HCT116 (cell line): ENCODE data around the gene NGEF.

Source experiments
- EZH2 ChIP-seq: fragments of 200-600 bp; sonication (generic); IDR thresholded peaks from 2 replicates; pipeline ENCODE4 v1.6.1; 2017; ENCODE audit warnings: antibody characterized with exemption, mixed run types
- EZH2phosphoT487 ChIP-seq: fragments of 200-600 bp; IDR thresholded peaks from 2 replicates; pipeline ENCODE4 v1.6.1; 2018; ENCODE audit warnings: antibody characterized with exemption, borderline replicate concordance
- POLR2AphosphoS5 ChIP-seq: IDR thresholded peaks from 2 replicates; pipeline ENCODE4 v1.6.1; 2011; ENCODE audit warnings: mild to moderate bottlenecking, low read depth, low read length, moderate library complexity
- RAD21 ChIP-seq: IDR thresholded peaks from 2 replicates; pipeline ENCODE4 v1.6.1; 2012; ENCODE audit warnings: low read depth, mild to moderate bottlenecking
- SRF ChIP-seq: IDR thresholded peaks from 2 replicates; pipeline ENCODE4 v1.6.1; 2012; ENCODE audit warnings: low read depth
- YY1 ChIP-seq: IDR thresholded peaks from 2 replicates; pipeline ENCODE4 v1.6.1; 2011; ENCODE audit warnings: low read length, low read depth, moderate library complexity, mild to moderate bottlenecking; ENCODE audit not compliant: insufficient replicate concordance; ENCODE audit errors: extremely low read depth
- ZFX ChIP-seq: fragments of 450-650 bp; IDR thresholded peaks from 2 replicates; pipeline ENCODE4 v1.6.1; 2017
- ZNF274 ChIP-seq: fragments of 200-500 bp; sonication (Bioruptor generic); IDR thresholded peaks from 2 replicates; pipeline ENCODE4 v1.6.1; 2014; ENCODE audit warnings: mild to moderate bottlenecking, low read depth, low read length, inconsistent platforms
- TF ChIP-seq, protein P1 (sequence below), 3 experiments: fragments of 200-600 bp in 1 of 3; sonication (generic) in 1 of 3; IDR thresholded peaks in 2 of 3; conservative IDR thresholded peaks in 1 of 3; 2 replicates each; pipeline ENCODE4 v1.5.1; 2012 to 2017; ENCODE audit warnings: low read depth in 2 of 3, low read length in 2 of 3, antibody characterized with exemption in 1 of 3, borderline replicate concordance in 1 of 3, control low read depth in 1 of 3, mild to moderate bottlenecking in 1 of 3, mixed read lengths in 1 of 3, mixed run types in 1 of 3, moderate library complexity in 1 of 3; ENCODE audit not compliant: insufficient read depth in 1 of 3

- TF ChIP-seq EZH2: no peak
- no peak for TF ChIP-seq YY1
- no peak for TF ChIP-seq ZNF274
- TF ChIP-seq EZH2phosphoT487: no peak
- no peak for TF ChIP-seq POLR2AphosphoS5
- TF ChIP-seq, protein P1, sequence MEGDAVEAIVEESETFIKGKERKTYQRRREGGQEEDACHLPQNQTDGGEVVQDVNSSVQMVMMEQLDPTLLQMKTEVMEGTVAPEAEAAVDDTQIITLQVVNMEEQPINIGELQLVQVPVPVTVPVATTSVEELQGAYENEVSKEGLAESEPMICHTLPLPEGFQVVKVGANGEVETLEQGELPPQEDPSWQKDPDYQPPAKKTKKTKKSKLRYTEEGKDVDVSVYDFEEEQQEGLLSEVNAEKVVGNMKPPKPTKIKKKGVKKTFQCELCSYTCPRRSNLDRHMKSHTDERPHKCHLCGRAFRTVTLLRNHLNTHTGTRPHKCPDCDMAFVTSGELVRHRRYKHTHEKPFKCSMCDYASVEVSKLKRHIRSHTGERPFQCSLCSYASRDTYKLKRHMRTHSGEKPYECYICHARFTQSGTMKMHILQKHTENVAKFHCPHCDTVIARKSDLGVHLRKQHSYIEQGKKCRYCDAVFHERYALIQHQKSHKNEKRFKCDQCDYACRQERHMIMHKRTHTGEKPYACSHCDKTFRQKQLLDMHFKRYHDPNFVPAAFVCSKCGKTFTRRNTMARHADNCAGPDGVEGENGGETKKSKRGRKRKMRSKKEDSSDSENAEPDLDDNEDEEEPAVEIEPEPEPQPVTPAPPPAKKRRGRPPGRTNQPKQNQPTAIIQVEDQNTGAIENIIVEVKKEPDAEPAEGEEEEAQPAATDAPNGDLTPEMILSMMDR (IDR thresholded peaks at IDR 0.05 in 2 of 3, conservative IDR thresholded peaks at IDR 0.05 in 1 of 3; ENCODE audit: borderline replicate concordance in 1 of 3, insufficient read depth in 1 of 3, low read depth in 2 of 3, low read length in 2 of 3): no peak
- TF ChIP-seq ZFX: no peak
- TF ChIP-seq RAD21: no peak
- no peak for TF ChIP-seq SRF
Observed at GRCh38 chr2:232870018-232870765, 142.9 kb downstream of the NGEF start, which contains the start of gene SNORC.
